GM21529 (cell line): Measurements from ENCODE around the gene UBA6.
"Not testable (repeated sequence)": the region's sequence is repeated elsewhere in the genome, so short reads cannot be mapped to it uniquely, and the experiment has no call there.

Experiments
- ATAC-seq: cut with Tn5 transposase; IDR thresholded peaks from one replicate; pipeline ENCODE4 v1.9.1; 2021; ENCODE audit not compliant: unreplicated experiment

The UBA6 gene

GRCh38 chr4:67674098-67674497, 26.9 kb downstream of the UBA6 start:
- ATAC-seq, result no peak

GRCh38 chr4:67668315-67668714, 32.6 kb downstream of the UBA6 start:
- ATAC-seq, result no peak

GRCh38 chr4:67660418-67660817, 40.5 kb downstream of the UBA6 start:
- ATAC-seq, result no peak

- ATAC-seq, result no peak
Observed at GRCh38 chr4:67659065-67659464, 41.9 kb downstream of the UBA6 start.

- ATAC-seq, result no peak
Observed at GRCh38 chr4:67658302-67658701, 42.7 kb downstream of the UBA6 start.

GRCh38 chr4:67651536-67651935, 49.4 kb downstream of the UBA6 start:
- ATAC-seq, result no peak

GRCh38 chr4:67638136-67638535, 62.8 kb downstream of the UBA6 start:
- ATAC-seq, result no peak

- ATAC-seq, result not testable (repeated sequence)
Observed at GRCh38 chr4:67636978-67637377, 64.0 kb downstream of the UBA6 start.

GRCh38 chr4:67635331-67635730, 65.6 kb downstream of the UBA6 start:
- ATAC-seq, result no peak

- no peak for ATAC-seq
Observed at GRCh38 chr4:67634741-67635140, 66.2 kb downstream of the UBA6 start.

GRCh38 chr4:67632492-67632891, 68.5 kb downstream of the UBA6 start:
- ATAC-seq, result peak; percentile 73

GRCh38 chr4:67624939-67625338, 76.0 kb downstream of the UBA6 start:
- ATAC-seq, result no peak

- ATAC-seq, result no peak
Observed at GRCh38 chr4:67616478-67616877, 84.5 kb downstream of the UBA6 start.

GRCh38 chr4:67615119-67615518, 85.8 kb downstream of the UBA6 start:
- ATAC-seq, result no peak

- ATAC-seq, result no peak
Observed at GRCh38 chr4:67614186-67614585, 86.8 kb downstream of the UBA6 start.

GRCh38 chr4:67608027-67608426, 92.9 kb downstream of the UBA6 start:
- no peak for ATAC-seq

GRCh38 chr4:67604749-67605148, 96.2 kb downstream of the UBA6 start:
- no peak for ATAC-seq

- ATAC-seq, result no peak
Observed at GRCh38 chr4:67604029-67604381, 97.0 kb downstream of the UBA6 start.

GRCh38 chr4:67603310-67604028, 97.5 kb downstream of the UBA6 start:
- no peak for ATAC-seq

- ATAC-seq, result no peak
Observed at GRCh38 chr4:67593741-67594175, 107.2 kb downstream of the UBA6 start.

- ATAC-seq, result no peak
Observed at GRCh38 chr4:67587156-67587555, 113.8 kb downstream of the UBA6 start.

- ATAC-seq, result no peak
Observed at GRCh38 chr4:67584496-67584895, 116.5 kb downstream of the UBA6 start.

GRCh38 chr4:67581913-67582312, 119.0 kb downstream of the UBA6 start:
- ATAC-seq, result no peak
